HTR-8/SVneo (cell line): ENCODE measurements around the gene CCDC102A.

Experiments used
- DNase-seq: peaks from one replicate; pipeline ENCODE4 v3.0.0; 2011; ENCODE audit warnings: low spot score, mixed read lengths; ENCODE audit not compliant: insufficient read length
- FAIRE-seq: peaks from 2 replicates; lab custom pipeline; 2011; peaks lifted over from hg19 to GRCh38; lab: Jason Lieb, UNC

Gene CCDC102A

GRCh38 chr16:57539072-57539796 is 2.9 kb upstream of the CCDC102A start:
- FAIRE-seq (no peak), DNase-seq (no peak)

- DNase-seq (no peak), FAIRE-seq (no peak)
Measured at GRCh38 chr16:57538235-57538721, 1.9 kb upstream of the CCDC102A start.

- FAIRE-seq (no peak), DNase-seq (no peak)
Measured at GRCh38 chr16:57537581-57538234, 1.3 kb upstream of the CCDC102A start.

- FAIRE-seq (no peak), DNase-seq (no peak)
Measured at GRCh38 chr16:57537194-57537505, 779 bp upstream of the CCDC102A start.

GRCh38 chr16:57535680-57536305 is 578 bp downstream of the CCDC102A start:
- DNase-seq: peak; percentile 98
- FAIRE-seq: peak; percentile 87

- no peak for FAIRE-seq
Measured at GRCh38 chr16:57534881-57535658, 1.3 kb downstream of the CCDC102A start.

GRCh38 chr16:57534337-57534880 is 2.0 kb downstream of the CCDC102A start:
- no peak for FAIRE-seq
- no peak for DNase-seq

More at GRCh38 chr16:57534881-57535658, 1.3 kb downstream of the CCDC102A start:
- DNase-seq: no peak

- FAIRE-seq (peak; percentile 80), DNase-seq (no peak)
Measured at GRCh38 chr16:57533431-57534336, 2.7 kb downstream of the CCDC102A start.

GRCh38 chr16:57532266-57532625 is 4.1 kb downstream of the CCDC102A start:
- FAIRE-seq (no peak), DNase-seq (no peak)

- FAIRE-seq (no peak), DNase-seq (no peak)
Measured at GRCh38 chr16:57531635-57532265, 4.6 kb downstream of the CCDC102A start.

- DNase-seq (no peak), FAIRE-seq (no peak)
Measured at GRCh38 chr16:57531253-57531575, 5.2 kb downstream of the CCDC102A start.

GRCh38 chr16:57530522-57531252 is 5.7 kb downstream of the CCDC102A start:
- DNase-seq (no peak), FAIRE-seq (peak; percentile 55)

GRCh38 chr16:57530104-57530521 is 6.3 kb downstream of the CCDC102A start:
- DNase-seq: peak; percentile 74
- peak; percentile 88 for FAIRE-seq

GRCh38 chr16:57529391-57530103 is 6.8 kb downstream of the CCDC102A start:
- DNase-seq (no peak), FAIRE-seq (no peak)

GRCh38 chr16:57528499-57529390 is 7.6 kb downstream of the CCDC102A start:
- FAIRE-seq (no peak), DNase-seq (no peak)

GRCh38 chr16:57527610-57528360 is 8.6 kb downstream of the CCDC102A start:
- no peak for FAIRE-seq

More at GRCh38 chr16:57527610-57528360, 8.6 kb downstream of the CCDC102A start:
- DNase-seq: no peak
